ENCODE data around the gene TAGAP.

- TF ChIP-seq CTCF (IDR thresholded peaks at IDR 0.05) (no peak), POLR2A (IDR thresholded peaks at IDR 0.05) (no peak)
Measured at GRCh38 chr6:159064477-159064876, 19.7 kb upstream of the TAGAP start.

All from stomach (tissue), 4 donors.